HG03139 (cell line): Measurements from ENCODE around the gene PEX19.

Source experiments
- ATAC-seq: cut with Tn5 transposase; IDR thresholded peaks from one replicate; pipeline ENCODE4 v1.9.1; 2021; ENCODE audit not compliant: unreplicated experiment

Gene PEX19

DNA sequence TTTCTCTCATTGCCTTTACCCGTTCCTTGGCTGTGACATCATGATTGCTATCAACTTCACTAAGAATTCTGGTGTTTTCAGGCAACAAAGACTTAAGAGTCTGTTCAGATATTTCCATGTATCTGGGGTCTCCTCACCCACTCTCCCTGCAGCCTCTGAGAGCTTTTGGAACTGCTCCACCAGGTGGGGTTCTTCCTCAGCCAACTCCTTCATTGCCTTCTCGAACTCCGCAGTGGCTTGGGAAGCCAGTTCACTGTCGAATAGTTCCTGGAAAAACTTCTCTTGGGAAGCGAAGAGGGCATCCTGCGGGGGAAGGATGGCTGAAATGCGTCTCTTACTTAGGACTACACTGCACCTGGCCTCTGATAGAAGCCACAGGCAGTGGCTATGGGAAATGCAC lies 2.1 kb downstream of the PEX19 start:
- ATAC-seq: no peak

- no peak for ATAC-seq
Measured at GRCh38 chr1:160277987-160278386, 6.9 kb downstream of the PEX19 start.

DNA sequence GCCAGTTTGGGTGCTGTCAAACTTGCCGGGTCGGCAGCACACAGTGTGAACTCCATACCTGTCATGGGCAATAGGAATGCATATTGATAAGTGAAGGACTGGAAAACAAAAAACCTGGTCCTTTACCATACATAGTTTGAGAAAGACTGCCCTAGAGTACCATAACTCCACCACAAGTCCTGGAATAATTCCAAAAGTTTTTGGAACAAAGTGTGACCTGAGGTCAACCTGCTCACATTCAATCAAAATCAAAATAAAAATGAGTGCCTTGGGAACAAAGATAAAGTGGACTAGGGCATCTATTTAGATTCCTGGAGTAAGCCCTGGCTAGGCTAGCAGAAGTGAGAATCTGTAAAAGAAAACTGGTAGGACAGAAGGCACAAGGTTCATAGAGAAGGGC lies 7.6 kb downstream of the PEX19 start:
- ATAC-seq: no peak

DNA sequence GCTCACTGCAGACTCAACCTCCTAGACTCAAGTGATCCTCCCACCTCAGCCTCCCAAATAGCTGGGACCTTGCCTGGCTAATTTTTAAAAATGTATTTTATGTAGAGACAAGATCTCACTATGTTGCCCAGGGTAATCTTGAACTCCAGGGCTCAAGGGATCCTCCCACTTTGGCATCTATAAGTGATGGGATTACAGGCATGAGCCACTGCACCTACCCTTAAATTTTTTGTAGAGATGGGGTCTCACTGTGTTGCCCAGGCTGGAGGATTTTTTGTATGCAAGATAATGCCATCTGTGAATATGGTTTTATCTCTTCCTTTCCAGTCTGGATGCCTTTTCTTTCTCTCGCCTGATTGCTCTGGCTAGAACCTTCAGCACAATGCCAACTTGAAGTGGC lies 13.9 kb downstream of the PEX19 start:
- ATAC-seq: no peak

- no peak for ATAC-seq
Measured at GRCh38 chr1:160267284-160267991, 17.5 kb downstream of the PEX19 start.

DNA sequence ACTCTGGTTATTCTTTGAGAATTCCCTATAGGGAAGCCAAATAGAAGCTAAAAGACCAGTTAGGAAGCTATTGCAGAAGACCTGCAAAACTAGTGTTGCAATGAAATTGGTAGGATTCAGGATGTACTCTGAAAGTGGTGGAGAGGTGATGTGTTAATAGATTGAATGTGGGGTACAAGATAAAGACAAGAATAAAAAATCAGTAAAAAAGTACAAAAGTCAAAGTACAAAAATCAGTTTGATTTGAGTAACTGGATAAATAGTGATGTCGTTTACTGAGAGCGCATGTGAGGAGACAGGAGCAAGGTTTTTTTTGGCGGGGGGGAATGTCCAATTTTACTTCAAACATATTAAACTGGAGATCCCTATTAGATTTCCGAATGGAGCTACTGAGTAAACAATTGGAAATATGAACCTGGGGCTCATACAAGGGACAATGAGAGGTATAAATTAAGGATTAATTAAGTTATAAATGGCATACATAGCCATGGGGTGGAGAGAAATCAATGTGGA lies 20.1 kb downstream of the PEX19 start:
- no peak for ATAC-seq

GRCh38 chr1:160261893-160262794 lies 22.8 kb downstream of the PEX19 start, which contains the start of gene DCAF8:
Gene DCAF8, minus strand, starts transcription at chr1:160262549. Its CDS starts 18,541 bp downstream, at chr1:160244008.
- peak; percentile 83 for ATAC-seq

DNA sequence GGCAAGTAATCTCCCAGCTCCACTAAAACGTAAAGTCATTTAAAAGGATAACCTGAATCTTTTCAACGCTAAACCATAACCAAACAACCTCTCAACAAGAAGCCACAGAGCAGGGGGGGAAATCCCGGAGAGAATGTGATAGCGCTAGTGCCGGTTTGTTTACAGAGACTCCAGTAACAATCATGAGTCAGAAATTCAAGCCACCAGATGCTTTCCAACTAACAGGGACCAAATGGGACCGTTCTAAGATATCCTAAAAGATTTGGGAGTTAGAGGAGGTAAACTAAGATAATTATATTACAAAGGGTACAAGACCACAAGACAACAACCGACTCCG lies 23.4 kb downstream of the PEX19 start:
- ATAC-seq: no peak

GRCh38 chr1:160260406-160261382 lies 24.2 kb downstream of the PEX19 start:
- ATAC-seq: no peak

DNA sequence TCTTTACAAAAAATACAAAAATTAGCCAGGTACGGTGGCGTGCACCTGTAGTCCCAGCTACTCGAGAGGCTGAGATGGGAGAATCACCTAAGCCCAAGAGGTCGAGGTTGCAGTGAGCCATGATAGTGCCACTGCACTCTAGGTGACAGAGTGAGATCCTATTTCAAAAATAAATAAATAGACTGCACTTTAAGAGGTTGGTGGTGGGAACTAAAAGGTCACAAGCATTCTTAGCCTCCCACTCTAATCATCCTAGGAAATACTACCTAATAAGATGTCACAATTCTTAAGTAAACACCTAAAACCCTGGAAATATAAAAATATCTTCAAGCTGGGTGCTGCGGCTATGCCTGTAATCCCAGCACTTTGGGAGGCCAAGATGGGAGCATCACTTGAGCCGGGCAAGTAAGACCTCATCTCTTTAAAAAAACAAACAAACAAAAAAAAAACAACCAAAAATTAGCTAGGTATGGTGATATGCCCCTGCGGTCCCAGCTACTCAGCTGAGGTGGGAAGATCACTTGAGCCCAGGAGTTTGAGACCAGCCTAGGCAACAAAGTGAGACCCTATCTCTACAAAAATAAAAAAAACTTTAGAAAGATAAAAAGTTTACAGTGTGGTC lies 26.6 kb downstream of the PEX19 start:
- ATAC-seq: no peak

- ATAC-seq: no peak
Measured at GRCh38 chr1:160257411-160258015, 27.4 kb downstream of the PEX19 start.

DNA sequence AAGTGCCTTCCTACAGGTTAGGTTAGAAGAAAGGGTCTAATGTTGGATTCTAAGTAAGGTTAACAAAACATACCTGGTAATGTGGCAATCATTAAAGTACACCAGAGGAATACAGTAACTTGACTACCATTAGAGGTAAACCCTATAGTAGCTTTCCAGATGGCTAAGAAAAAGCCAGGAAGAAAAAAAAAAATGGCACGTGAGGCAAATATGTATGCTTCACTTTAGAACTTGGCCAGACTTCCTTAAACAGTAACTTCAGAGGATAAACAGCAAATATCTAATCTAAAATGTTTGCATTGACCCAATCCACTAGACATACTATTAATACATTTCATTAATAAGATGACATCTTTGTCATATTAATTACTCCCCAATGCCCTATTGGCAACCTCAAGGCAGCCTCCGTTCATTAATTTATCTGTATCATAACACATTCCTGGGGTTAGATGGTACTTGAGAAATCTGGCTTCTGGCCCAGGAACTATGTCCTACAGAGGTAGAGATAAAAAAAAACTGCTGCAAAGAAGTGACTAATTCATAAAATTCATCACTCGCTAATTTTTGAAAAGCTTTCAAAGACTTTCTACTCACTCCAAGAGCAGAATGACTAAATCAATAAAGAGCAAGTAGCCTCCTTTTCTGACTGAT lies 28.4 kb downstream of the PEX19 start:
- ATAC-seq: no peak

- ATAC-seq: no peak
Measured at GRCh38 chr1:160255781-160256300, 29.1 kb downstream of the PEX19 start.

- ATAC-seq: no peak
Measured at GRCh38 chr1:160251687-160252526, 33.0 kb downstream of the PEX19 start.

DNA sequence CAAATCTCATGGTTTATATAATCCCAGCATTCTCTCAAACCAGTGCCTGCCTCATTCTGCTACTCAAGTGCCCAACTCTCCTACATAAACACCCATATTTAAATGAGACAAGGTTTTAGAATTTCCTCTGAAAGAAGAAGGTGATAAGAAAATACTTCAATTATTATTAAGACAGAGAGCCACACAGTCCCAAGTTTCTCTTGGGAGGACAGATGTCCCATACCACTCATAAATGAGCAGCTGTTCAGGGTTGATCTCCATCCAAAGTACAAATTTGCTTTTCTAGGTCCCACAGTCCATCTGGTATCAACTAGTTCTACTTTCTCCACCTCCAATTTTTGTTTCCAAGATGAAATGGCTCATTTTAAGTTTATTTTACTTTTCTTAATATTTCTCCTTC lies 33.9 kb downstream of the PEX19 start:
- ATAC-seq: no peak

DNA sequence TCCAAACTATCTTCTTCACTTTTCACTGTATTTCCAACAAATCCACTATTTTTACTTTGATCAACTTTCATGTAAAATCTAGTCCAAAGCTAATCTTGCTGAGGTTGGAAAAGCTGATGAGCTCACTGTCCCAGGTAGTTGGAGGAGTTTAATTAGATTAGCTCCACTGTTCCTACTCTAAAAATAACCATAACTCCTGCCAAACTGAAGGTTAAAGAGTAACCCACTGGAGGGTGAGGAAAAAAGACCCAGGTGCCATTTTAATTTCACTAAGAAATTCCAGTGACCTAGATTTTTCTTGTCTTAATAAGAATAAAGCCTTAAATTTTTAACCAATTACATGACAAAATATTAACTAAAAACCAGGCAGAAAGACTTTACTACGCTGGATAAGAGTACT lies 37.9 kb downstream of the PEX19 start:
- no peak for ATAC-seq

DNA sequence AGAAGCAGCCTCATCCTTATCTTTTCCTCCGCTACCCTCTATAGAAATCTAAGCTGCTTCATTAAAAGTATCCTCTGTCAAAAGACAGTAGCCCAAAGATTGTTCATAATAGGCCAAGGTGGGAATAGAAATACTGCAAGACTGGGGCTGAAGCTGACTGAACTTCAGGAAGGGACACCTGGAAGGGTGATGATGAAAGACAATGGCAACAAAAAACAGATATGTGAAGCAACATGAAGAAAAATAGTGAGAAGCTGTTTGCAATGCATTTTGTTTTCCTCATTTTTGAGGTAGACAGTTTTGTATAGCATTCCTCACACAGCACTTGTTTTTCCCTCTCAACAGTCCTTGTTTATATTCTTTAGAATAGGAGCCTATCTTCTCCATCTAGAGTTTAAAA lies 39.5 kb downstream of the PEX19 start:
- no peak for ATAC-seq

DNA sequence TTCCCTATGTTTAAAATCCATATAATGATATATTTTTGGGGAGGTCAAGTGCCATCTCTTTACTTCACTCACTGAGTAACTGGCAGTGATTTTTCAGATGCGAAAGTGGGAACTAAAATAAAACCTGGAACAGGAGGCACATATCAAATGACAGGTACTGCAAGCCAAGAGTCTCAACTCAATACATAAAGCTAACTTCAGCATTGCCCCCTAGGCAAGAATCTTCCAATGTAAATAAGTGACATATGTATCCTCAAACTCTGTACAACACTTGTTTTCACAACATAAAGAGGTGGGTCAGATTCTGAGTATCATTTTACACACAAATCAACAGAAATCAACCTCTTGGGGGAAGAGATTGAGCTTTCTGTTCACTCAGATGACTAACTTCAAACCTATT lies 40.7 kb downstream of the PEX19 start:
- ATAC-seq: no peak
